ENCODE data around the gene FNIP1. TPM values are rescaled to one million over a fixed set of nuclear protein-coding genes. Genes with fewer than 3 reads are reported as not detected.

FNIP1 gene
- total and polyA plus RNA-seq, 2 experiments from 2014 or later = 8.2 to 27.9 TPM

DNA sequence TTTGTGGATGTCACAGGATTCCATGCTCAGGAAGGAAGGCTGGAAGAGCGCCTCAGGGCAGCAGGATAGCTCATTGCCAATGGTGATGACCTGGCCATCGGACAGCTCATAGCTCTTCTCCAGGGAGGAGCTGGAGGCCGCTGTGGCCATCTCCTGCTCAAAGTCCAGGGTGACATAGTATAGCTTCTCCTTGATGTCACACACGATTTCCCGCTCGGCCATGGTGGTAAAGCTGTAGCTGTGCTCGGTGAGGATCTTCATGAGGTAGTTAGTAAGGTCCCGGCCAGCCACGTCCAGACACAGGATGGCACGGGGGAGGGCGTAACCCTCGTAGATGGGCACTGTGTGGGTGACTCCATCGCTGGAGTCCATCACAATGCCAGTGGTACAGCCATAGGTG is 137.5 kb downstream of the FNIP1 start:
- H3K9me2 ChIP-seq (ENCODE audit: insufficient read depth) = no peaks in the 10 kb centered on the region
- no peaks in the 10 kb centered on the region for H3K27me3 ChIP-seq (ENCODE audit: insufficient read depth)
- TF ChIP-seq, protein P1, sequence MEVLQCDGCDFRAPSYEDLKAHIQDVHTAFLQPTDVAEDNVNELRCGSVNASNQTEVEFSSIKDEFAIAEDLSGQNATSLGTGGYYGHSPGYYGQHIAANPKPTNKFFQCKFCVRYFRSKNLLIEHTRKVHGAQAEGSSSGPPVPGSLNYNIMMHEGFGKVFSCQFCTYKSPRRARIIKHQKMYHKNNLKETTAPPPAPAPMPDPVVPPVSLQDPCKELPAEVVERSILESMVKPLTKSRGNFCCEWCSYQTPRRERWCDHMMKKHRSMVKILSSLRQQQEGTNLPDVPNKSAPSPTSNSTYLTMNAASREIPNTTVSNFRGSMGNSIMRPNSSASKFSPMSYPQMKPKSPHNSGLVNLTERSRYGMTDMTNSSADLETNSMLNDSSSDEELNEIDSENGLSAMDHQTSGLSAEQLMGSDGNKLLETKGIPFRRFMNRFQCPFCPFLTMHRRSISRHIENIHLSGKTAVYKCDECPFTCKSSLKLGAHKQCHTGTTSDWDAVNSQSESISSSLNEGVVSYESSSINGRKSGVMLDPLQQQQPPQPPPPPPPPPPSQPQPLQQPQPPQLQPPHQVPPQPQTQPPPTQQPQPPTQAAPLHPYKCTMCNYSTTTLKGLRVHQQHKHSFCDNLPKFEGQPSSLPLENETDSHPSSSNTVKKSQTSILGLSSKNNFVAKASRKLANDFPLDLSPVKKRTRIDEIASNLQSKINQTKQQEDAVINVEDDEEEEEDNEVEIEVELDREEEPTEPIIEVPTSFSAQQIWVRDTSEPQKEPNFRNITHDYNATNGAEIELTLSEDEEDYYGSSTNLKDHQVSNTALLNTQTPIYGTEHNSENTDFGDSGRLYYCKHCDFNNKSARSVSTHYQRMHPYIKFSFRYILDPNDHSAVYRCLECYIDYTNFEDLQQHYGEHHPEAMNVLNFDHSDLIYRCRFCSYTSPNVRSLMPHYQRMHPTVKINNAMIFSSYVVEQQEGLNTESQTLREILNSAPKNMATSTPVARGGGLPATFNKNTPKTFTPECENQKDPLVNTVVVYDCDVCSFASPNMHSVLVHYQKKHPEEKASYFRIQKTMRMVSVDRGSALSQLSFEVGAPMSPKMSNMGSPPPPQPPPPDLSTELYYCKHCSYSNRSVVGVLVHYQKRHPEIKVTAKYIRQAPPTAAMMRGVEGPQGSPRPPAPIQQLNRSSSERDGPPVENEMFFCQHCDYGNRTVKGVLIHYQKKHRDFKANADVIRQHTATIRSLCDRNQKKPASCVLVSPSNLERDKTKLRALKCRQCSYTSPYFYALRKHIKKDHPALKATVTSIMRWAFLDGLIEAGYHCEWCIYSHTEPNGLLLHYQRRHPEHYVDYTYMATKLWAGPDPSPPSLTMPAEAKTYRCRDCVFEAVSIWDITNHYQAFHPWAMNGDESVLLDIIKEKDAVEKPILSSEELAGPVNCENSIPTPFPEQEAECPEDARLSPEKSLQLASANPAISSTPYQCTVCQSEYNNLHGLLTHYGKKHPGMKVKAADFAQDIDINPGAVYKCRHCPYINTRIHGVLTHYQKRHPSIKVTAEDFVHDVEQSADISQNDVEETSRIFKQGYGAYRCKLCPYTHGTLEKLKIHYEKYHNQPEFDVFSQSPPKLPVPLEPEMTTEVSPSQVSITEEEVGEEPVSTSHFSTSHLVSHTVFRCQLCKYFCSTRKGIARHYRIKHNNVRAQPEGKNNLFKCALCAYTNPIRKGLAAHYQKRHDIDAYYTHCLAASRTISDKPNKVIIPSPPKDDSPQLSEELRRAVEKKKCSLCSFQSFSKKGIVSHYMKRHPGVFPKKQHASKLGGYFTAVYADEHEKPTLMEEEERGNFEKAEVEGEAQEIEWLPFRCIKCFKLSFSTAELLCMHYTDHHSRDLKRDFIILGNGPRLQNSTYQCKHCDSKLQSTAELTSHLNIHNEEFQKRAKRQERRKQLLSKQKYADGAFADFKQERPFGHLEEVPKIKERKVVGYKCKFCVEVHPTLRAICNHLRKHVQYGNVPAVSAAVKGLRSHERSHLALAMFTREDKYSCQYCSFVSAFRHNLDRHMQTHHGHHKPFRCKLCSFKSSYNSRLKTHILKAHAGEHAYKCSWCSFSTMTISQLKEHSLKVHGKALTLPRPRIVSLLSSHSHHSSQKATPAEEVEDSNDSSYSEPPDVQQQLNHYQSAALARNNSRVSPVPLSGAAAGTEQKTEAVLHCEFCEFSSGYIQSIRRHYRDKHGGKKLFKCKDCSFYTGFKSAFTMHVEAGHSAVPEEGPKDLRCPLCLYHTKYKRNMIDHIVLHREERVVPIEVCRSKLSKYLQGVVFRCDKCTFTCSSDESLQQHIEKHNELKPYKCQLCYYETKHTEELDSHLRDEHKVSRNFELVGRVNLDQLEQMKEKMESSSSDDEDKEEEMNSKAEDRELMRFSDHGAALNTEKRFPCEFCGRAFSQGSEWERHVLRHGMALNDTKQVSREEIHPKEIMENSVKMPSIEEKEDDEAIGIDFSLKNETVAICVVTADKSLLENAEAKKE (CRISPR knock-in tag; IDR thresholded peaks at IDR 0.05) = no peak
- TF ChIP-seq, protein P2, sequence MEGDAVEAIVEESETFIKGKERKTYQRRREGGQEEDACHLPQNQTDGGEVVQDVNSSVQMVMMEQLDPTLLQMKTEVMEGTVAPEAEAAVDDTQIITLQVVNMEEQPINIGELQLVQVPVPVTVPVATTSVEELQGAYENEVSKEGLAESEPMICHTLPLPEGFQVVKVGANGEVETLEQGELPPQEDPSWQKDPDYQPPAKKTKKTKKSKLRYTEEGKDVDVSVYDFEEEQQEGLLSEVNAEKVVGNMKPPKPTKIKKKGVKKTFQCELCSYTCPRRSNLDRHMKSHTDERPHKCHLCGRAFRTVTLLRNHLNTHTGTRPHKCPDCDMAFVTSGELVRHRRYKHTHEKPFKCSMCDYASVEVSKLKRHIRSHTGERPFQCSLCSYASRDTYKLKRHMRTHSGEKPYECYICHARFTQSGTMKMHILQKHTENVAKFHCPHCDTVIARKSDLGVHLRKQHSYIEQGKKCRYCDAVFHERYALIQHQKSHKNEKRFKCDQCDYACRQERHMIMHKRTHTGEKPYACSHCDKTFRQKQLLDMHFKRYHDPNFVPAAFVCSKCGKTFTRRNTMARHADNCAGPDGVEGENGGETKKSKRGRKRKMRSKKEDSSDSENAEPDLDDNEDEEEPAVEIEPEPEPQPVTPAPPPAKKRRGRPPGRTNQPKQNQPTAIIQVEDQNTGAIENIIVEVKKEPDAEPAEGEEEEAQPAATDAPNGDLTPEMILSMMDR (conservative IDR thresholded peaks at IDR 0.05; ENCODE audit: low read depth in 2 of 2) = no peak
- TF ChIP-seq ZNF331 (CRISPR knock-in tag; IDR thresholded peaks at IDR 0.05; ENCODE audit: low read depth) = no peak
- TF ChIP-seq ZNF114 (CRISPR knock-in tag; IDR thresholded peaks at IDR 0.05) = no peak
- no peak for TF ChIP-seq STAT1 (IDR thresholded peaks at IDR 0.05; ENCODE audit: unreplicated experiment)
- no peak for TF ChIP-seq CREB1 (CRISPR knock-in tag; IDR thresholded peaks at IDR 0.05; ENCODE audit: low read depth)
- TF ChIP-seq, protein P3, sequence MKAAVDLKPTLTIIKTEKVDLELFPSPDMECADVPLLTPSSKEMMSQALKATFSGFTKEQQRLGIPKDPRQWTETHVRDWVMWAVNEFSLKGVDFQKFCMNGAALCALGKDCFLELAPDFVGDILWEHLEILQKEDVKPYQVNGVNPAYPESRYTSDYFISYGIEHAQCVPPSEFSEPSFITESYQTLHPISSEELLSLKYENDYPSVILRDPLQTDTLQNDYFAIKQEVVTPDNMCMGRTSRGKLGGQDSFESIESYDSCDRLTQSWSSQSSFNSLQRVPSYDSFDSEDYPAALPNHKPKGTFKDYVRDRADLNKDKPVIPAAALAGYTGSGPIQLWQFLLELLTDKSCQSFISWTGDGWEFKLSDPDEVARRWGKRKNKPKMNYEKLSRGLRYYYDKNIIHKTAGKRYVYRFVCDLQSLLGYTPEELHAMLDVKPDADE (IDR thresholded peaks at IDR 0.05) = no peak
- H3K9me3 Mint-ChIP-seq = peaks cover 26% of the 10 kb centered on the region
- peaks cover 10% of the 10 kb centered on the region; the same call in 1 of the 2 replicates for H3K36me3 ChIP-seq (ENCODE audit: insufficient read depth)
- no peak overlapping the region for H3K27ac Mint-ChIP-seq
- no peaks in the 10 kb centered on the region for H3K4me1 ChIP-seq (ENCODE audit: insufficient read depth)
- no peaks in the 10 kb centered on the region for H4K20me1 ChIP-seq (replicated peaks; ENCODE audit: insufficient read depth)
- no peak overlapping the region for H2AFZ ChIP-seq
- H3K79me2 ChIP-seq (replicated peaks; ENCODE audit: insufficient read depth) = no peaks in the 10 kb centered on the region
- DNase-seq (ENCODE audit: low spot score) = no peak
- no peak overlapping the region for H3K4me2 ChIP-seq
- H3K4me3 ChIP-seq = no peak overlapping the region
- H3K4me3 Mint-ChIP-seq = no peak overlapping the region
- no peak overlapping the region for H3K27ac ChIP-seq (ENCODE audit: low read depth)
- peaks cover 49% of the 10 kb centered on the region for H3K36me3 Mint-ChIP-seq (ENCODE audit: low read depth)
- H3K4me1 Mint-ChIP-seq = no peaks in the 10 kb centered on the region
- no peak for ATAC-seq
- no peaks in the 10 kb centered on the region for H3F3A ChIP-seq (replicated peaks; ENCODE audit: low read depth)
- peaks cover 3% of the 10 kb centered on the region for H3K27me3 Mint-ChIP-seq (ENCODE audit: insufficient read depth, low read depth, poor library complexity)

Measured in GM23338 (cell line).